ENCODE measurements around the gene PIGN. TPM values are rescaled to one million over a fixed set of nuclear protein-coding genes. Genes with fewer than 3 reads are reported as not detected.

PIGN gene
- total RNA-seq, 2 experiments from 2014 or later, result 9.6 to 11.7 TPM

DNA sequence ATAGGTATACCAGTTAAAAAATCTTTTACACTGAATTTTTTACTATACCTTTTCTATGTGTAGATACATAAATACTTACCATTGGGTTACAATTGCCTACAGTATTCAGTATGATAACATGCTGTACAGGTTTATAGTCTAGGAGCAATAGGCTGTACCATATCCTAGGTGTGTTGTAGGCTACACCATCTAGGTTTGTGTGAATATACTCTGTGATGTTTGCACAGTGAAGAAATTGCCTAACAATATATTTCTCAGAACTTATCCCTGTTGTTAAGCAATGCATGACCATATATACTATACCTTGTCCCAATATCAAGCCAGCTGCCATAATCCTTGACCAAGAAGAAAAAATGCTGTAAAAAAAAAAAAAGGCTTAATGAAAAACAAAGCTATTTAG lies 114.5 kb downstream of the PIGN start:
- TF ChIP-seq, protein P1, sequence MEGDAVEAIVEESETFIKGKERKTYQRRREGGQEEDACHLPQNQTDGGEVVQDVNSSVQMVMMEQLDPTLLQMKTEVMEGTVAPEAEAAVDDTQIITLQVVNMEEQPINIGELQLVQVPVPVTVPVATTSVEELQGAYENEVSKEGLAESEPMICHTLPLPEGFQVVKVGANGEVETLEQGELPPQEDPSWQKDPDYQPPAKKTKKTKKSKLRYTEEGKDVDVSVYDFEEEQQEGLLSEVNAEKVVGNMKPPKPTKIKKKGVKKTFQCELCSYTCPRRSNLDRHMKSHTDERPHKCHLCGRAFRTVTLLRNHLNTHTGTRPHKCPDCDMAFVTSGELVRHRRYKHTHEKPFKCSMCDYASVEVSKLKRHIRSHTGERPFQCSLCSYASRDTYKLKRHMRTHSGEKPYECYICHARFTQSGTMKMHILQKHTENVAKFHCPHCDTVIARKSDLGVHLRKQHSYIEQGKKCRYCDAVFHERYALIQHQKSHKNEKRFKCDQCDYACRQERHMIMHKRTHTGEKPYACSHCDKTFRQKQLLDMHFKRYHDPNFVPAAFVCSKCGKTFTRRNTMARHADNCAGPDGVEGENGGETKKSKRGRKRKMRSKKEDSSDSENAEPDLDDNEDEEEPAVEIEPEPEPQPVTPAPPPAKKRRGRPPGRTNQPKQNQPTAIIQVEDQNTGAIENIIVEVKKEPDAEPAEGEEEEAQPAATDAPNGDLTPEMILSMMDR (IDR thresholded peaks at IDR 0.05), result no peak
- H3K36me3 ChIP-seq (ENCODE audit: insufficient read depth, low read length), result no peaks in the 10 kb centered on the region
- H3K36me3 Mint-ChIP-seq (ENCODE audit: low read depth), result peaks cover 45% of the 10 kb centered on the region
- H3K27me3 ChIP-seq (ENCODE audit: control insufficient read depth in 1 of 2, insufficient read depth in 2 of 2, low read length in 2 of 2), result no peaks in the 10 kb centered on the region
- DNase-seq (no peak), ATAC-seq (ENCODE audit: poor library complexity) (no peak)
- CTCF ChIA-PET, result interaction anchor here (0.6 kb wide), 1 partner anchor 192 kb away, joined by 3 read pairs; no protein-coding TSS in a partner anchor
- no peaks in the 10 kb centered on the region for H3K4me1 Mint-ChIP-seq (ENCODE audit: low read depth)
- no peaks in the 10 kb centered on the region for H3K27me3 Mint-ChIP-seq
- no peak overlapping the region for H3K27ac ChIP-seq (ENCODE audit: low read depth in 1 of 2, low read length in 2 of 2)
- intact Hi-C loops (cut with DNase I, micrococcal nuclease), result no loop called here
- no peak overlapping the region for H3K4me3 Mint-ChIP-seq
- no peaks in the 10 kb centered on the region for H3K9me3 ChIP-seq (ENCODE audit: control insufficient read depth in 1 of 2, insufficient read depth in 1 of 2, low read length in 2 of 2)
- no peak overlapping the region for H3K4me3 ChIP-seq (ENCODE audit: low read length)
- POLR2A ChIA-PET, result no interaction called here
- H3K4me1 ChIP-seq (ENCODE audit: insufficient read depth, low read length), result no peaks in the 10 kb centered on the region
- peaks cover 3% of the 10 kb centered on the region for H3K9me3 Mint-ChIP-seq
- no peak overlapping the region for H3K27ac Mint-ChIP-seq

DNA sequence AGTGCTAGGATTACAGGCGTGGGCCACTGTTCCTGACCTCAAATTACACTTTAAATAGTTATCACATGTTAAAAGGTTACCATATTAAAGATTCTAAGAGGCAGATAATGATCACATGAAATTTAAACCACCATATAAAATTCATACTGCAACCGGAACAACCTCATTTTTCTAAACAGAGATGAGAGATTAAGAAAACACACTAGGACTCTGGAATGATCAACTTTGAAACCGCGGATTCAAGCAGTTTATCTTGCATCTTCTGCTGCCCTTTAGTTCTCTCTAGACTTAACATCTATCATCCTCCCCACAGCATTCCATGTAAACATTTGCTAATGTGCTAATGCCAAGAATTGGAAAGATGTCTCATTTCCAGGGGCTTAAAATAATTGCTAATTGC lies 115.8 kb downstream of the PIGN start:
- Histone ChIP-seq H3K4me3 (ENCODE audit: low read length) (no peak overlapping the region), H3K27ac (ENCODE audit: low read depth in 1 of 2, low read length in 2 of 2) (no peak overlapping the region), H3K27me3 (ENCODE audit: control insufficient read depth in 1 of 2, insufficient read depth in 2 of 2, low read length in 2 of 2) (no peaks in the 10 kb centered on the region), H3K36me3 (ENCODE audit: insufficient read depth, low read length) (no peaks in the 10 kb centered on the region), H3K4me1 (ENCODE audit: insufficient read depth, low read length) (no peaks in the 10 kb centered on the region), H3K9me3 (ENCODE audit: control insufficient read depth in 1 of 2, insufficient read depth in 1 of 2, low read length in 2 of 2) (no peaks in the 10 kb centered on the region)
- no peak for ATAC-seq (ENCODE audit: poor library complexity)
- TF ChIP-seq, protein P1 (IDR thresholded peaks at IDR 0.05), result no peak
- Mint-ChIP-seq H3K27me3 (no peaks in the 10 kb centered on the region), H3K36me3 (ENCODE audit: low read depth) (peaks cover 50% of the 10 kb centered on the region), H3K4me3 (no peak overlapping the region), H3K4me1 (ENCODE audit: low read depth) (no peaks in the 10 kb centered on the region), H3K27ac (no peak overlapping the region), H3K9me3 (peaks cover 9% of the 10 kb centered on the region)
- intact Hi-C loops (cut with DNase I, micrococcal nuclease), result no loop called here
- POLR2A ChIA-PET, result no interaction called here
- DNase-seq, result no peak
- CTCF ChIA-PET, result no interaction called here

DNA sequence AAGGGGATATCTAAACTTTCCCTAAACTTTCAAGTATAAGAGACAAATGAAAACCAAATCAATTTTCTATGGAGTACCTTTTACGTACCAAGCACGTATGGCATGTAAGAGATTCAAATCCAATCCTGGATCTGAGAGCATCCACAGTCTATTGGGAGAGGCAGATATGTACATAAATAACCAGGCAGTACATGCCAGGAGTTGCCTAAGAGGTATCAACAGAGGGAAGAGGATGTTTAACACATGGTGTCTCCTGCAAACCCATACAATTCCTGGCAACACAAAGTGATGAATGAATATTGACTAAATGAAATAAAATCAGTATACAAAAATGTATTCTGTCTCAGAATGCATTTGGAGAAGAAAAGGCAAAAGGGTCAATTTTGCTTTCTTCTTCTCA lies 116.6 kb downstream of the PIGN start:
- no peak overlapping the region for H3K4me3 Mint-ChIP-seq
- intact Hi-C loops (cut with DNase I, micrococcal nuclease), result no loop called here
- Histone ChIP-seq H3K4me1 (ENCODE audit: insufficient read depth, low read length) (no peaks in the 10 kb centered on the region), H3K27me3 (ENCODE audit: control insufficient read depth in 1 of 2, insufficient read depth in 2 of 2, low read length in 2 of 2) (no peaks in the 10 kb centered on the region), H3K9me3 (ENCODE audit: control insufficient read depth in 1 of 2, insufficient read depth in 1 of 2, low read length in 2 of 2) (no peaks in the 10 kb centered on the region), H3K4me3 (ENCODE audit: low read length) (no peak overlapping the region), H3K36me3 (ENCODE audit: insufficient read depth, low read length) (no peaks in the 10 kb centered on the region), H3K27ac (ENCODE audit: low read depth in 1 of 2, low read length in 2 of 2) (no peak overlapping the region)
- ChIA-PET POLR2A (no interaction called here), CTCF (no interaction called here)
- DNase-seq (no peak), ATAC-seq (ENCODE audit: poor library complexity) (no peak)
- no peak overlapping the region for H3K27ac Mint-ChIP-seq
- H3K36me3 Mint-ChIP-seq (ENCODE audit: low read depth), result peaks cover 55% of the 10 kb centered on the region
- TF ChIP-seq, protein P1 (IDR thresholded peaks at IDR 0.05), result no peak
- H3K27me3 Mint-ChIP-seq, result no peaks in the 10 kb centered on the region
- peaks cover 9% of the 10 kb centered on the region for H3K9me3 Mint-ChIP-seq
- H3K4me1 Mint-ChIP-seq (ENCODE audit: low read depth), result no peaks in the 10 kb centered on the region
